HL-60 (cell line): ENCODE data around the gene CELF2.

Source experiments
- DNase-seq, 2 experiments: peaks; one replicate each; pipeline ENCODE4 v3.0.0-alpha.2; 2010 to 2020; ENCODE audit warnings: low read depth in 1 of 2, low spot score in 1 of 2
- H3K27ac ChIP-seq: fragments of 250-450 bp; sonication (Bioruptor Pico); replicated peaks from 2 replicates; pipeline ENCODE4 v1.5.1; 2020; ENCODE audit warnings: mild to moderate bottlenecking, moderate library complexity
- H3K27me3 ChIP-seq: fragments of 250-450 bp; sonication (Bioruptor Pico); 2 replicates; pipeline ENCODE4 v1.5.1; 2021; ENCODE audit warnings: mild to moderate bottlenecking, moderate library complexity; ENCODE audit not compliant: insufficient read depth, poor library complexity, severe bottlenecking
- H3K4me3 ChIP-seq: replicated peaks from 2 replicates; pipeline ENCODE4 v1.5.1; 2011; ENCODE audit warnings: mild to moderate bottlenecking, control low read depth, low read length; ENCODE audit not compliant: insufficient read depth
- GABPA ChIP-seq: IDR thresholded peaks from 2 replicates; pipeline ENCODE4 v1.6.1; 2012; ENCODE audit warnings: low read depth
- POLR2AphosphoS5 ChIP-seq: IDR thresholded peaks from 2 replicates; pipeline ENCODE4 v1.6.1; 2012; ENCODE audit warnings: low read depth
- SPI1 ChIP-seq: IDR thresholded peaks from 2 replicates; pipeline ENCODE4 v1.6.1; 2012; ENCODE audit warnings: low read depth, mild to moderate bottlenecking, borderline replicate concordance
- TF ChIP-seq, protein P1 (sequence below): IDR thresholded peaks from 2 replicates; pipeline ENCODE4 v1.6.1; 2012; ENCODE audit warnings: low read depth; ENCODE audit not compliant: insufficient replicate concordance
- TF ChIP-seq, protein P2 (sequence below): IDR thresholded peaks from one replicate; pipeline ENCODE4 v1.5.1; 2011; ENCODE audit warnings: low read length, control low read depth, inconsistent platforms; ENCODE audit not compliant: insufficient read depth

The CELF2 gene

GRCh38 chr10:11026773-11027172 is 9.1 kb downstream of the CELF2 start:
- peaks cover 2% of the 10 kb centered on the region for H3K27me3 ChIP-seq
- no peak overlapping the region for H3K27ac ChIP-seq
- DNase-seq, result no peak
- TF ChIP-seq GABPA (no peak), SPI1 (no peak)
- TF ChIP-seq, protein P1, sequence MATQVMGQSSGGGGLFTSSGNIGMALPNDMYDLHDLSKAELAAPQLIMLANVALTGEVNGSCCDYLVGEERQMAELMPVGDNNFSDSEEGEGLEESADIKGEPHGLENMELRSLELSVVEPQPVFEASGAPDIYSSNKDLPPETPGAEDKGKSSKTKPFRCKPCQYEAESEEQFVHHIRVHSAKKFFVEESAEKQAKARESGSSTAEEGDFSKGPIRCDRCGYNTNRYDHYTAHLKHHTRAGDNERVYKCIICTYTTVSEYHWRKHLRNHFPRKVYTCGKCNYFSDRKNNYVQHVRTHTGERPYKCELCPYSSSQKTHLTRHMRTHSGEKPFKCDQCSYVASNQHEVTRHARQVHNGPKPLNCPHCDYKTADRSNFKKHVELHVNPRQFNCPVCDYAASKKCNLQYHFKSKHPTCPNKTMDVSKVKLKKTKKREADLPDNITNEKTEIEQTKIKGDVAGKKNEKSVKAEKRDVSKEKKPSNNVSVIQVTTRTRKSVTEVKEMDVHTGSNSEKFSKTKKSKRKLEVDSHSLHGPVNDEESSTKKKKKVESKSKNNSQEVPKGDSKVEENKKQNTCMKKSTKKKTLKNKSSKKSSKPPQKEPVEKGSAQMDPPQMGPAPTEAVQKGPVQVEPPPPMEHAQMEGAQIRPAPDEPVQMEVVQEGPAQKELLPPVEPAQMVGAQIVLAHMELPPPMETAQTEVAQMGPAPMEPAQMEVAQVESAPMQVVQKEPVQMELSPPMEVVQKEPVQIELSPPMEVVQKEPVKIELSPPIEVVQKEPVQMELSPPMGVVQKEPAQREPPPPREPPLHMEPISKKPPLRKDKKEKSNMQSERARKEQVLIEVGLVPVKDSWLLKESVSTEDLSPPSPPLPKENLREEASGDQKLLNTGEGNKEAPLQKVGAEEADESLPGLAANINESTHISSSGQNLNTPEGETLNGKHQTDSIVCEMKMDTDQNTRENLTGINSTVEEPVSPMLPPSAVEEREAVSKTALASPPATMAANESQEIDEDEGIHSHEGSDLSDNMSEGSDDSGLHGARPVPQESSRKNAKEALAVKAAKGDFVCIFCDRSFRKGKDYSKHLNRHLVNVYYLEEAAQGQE, result no peak
- TF ChIP-seq, protein P2, sequence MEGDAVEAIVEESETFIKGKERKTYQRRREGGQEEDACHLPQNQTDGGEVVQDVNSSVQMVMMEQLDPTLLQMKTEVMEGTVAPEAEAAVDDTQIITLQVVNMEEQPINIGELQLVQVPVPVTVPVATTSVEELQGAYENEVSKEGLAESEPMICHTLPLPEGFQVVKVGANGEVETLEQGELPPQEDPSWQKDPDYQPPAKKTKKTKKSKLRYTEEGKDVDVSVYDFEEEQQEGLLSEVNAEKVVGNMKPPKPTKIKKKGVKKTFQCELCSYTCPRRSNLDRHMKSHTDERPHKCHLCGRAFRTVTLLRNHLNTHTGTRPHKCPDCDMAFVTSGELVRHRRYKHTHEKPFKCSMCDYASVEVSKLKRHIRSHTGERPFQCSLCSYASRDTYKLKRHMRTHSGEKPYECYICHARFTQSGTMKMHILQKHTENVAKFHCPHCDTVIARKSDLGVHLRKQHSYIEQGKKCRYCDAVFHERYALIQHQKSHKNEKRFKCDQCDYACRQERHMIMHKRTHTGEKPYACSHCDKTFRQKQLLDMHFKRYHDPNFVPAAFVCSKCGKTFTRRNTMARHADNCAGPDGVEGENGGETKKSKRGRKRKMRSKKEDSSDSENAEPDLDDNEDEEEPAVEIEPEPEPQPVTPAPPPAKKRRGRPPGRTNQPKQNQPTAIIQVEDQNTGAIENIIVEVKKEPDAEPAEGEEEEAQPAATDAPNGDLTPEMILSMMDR, result no peak
- H3K4me3 ChIP-seq, result no peak overlapping the region

DNA sequence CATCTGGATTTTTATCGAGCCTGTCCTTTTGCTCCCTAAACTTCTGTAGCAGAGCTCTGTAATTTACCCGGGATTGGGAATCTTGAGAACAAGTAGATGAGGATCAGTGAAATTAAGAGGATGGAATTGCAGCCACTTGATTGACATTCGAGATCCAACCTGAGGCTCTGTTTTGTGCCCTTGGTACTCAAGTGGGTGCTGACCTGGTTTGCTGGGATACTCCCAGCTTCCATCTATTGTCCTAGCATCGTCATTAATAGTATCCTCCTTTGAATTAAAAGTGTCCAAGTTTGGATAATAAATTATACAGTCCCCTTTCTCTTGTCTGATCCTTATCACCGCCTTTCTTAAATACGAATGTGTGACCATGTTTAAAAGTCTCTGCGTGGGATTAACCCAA is 17.1 kb downstream of the CELF2 start:
- Histone ChIP-seq H3K27ac (no peak overlapping the region), H3K4me3 (no peak overlapping the region), H3K27me3 (no peaks in the 10 kb centered on the region)
- TF ChIP-seq SPI1 (no peak), POLR2AphosphoS5 (no peak), GABPA (no peak)
- TF ChIP-seq, protein P2, result no peak
- TF ChIP-seq, protein P1, result no peak
- no peak for DNase-seq

- TF ChIP-seq, protein P1, result no peak
- TF ChIP-seq POLR2AphosphoS5 (no peak), SPI1 (no peak), GABPA (no peak)
- TF ChIP-seq, protein P2, result no peak
- Histone ChIP-seq H3K4me3 (no peak overlapping the region), H3K27ac (no peak overlapping the region), H3K27me3 (no peaks in the 10 kb centered on the region)
- DNase-seq, result no peak
Observed at GRCh38 chr10:11035301-11035991, 17.8 kb downstream of the CELF2 start.
